IMR-90 (cell line): ENCODE measurements around the gene GADD45A. TPM values are rescaled to one million over a fixed set of nuclear protein-coding genes. Genes with fewer than 3 reads are reported as not detected.

Source experiments
- ATAC-seq: fragments of 200-7000 bp; cut with Tn5 transposase; 2 replicates; pipeline ENCODE4 v1.9.1; 2020; ENCODE audit warnings: low read depth, mild to moderate bottlenecking, moderate library complexity
- BruUV-seq: library from RNA; stranded (reverse); fragments of 400-500 nt; replicated peaks from 2 replicates; lab custom pipeline; 2021; lab: Mats Ljungman, UMichigan
- CTCF ChIA-PET: fragments of 300-600 bp; formaldehyde crosslinking; extraction: SDS; loops from one replicate; lab custom pipeline; 2021; ENCODE audit warnings: antibody characterized with exemption; lab: Yijun Ruan, JAX
- POLR2A ChIA-PET: fragments of 300-600 bp; sonication (Branson Sonifier 250); formaldehyde crosslinking; loops from one replicate; lab custom pipeline; 2022; ENCODE audit warnings: antibody characterized with exemption; ENCODE audit not compliant: unreplicated experiment; lab: Charles Lee
- DNase-seq: peaks from one replicate; pipeline ENCODE4 v3.0.0; 2013
- H2AFZ ChIP-seq: replicated peaks from 2 replicates; pipeline ENCODE3; 2013; ENCODE audit warnings: low read length, mild to moderate bottlenecking; ENCODE audit not compliant: poor library complexity
- H2AK5ac ChIP-seq: 2 replicates; pipeline ENCODE4 v1.6.1; 2013; ENCODE audit warnings: low read depth, low read length, inconsistent platforms
- H2AK9ac ChIP-seq: replicated peaks from 2 replicates; pipeline ENCODE3; 2013; ENCODE audit warnings: mild to moderate bottlenecking, low read depth, low read length, moderate library complexity; ENCODE audit not compliant: poor library complexity
- H2BK120ac ChIP-seq: 2 replicates; pipeline ENCODE4 v1.6.1; 2013; ENCODE audit warnings: low read depth, low read length, inconsistent platforms
- H2BK15ac ChIP-seq: 3 replicates; pipeline ENCODE4 v1.6.1; 2013; ENCODE audit warnings: low read depth, low read length, inconsistent platforms
- H2BK20ac ChIP-seq: 2 replicates; pipeline ENCODE4 v1.6.1; 2013; ENCODE audit warnings: low read depth, mild to moderate bottlenecking, inconsistent platforms, low read length, moderate library complexity
- H2BK5ac ChIP-seq: 2 replicates; pipeline ENCODE4 v1.6.1; 2013; ENCODE audit warnings: mild to moderate bottlenecking, low read depth, low read length, inconsistent platforms; ENCODE audit not compliant: poor library complexity, severe bottlenecking
- H3K14ac ChIP-seq: replicated peaks from 2 replicates; pipeline ENCODE4 v1.6.1; 2013; ENCODE audit warnings: low read depth, low read length, inconsistent platforms
- H3K18ac ChIP-seq: 2 replicates; pipeline ENCODE4 v1.6.1; 2013; ENCODE audit warnings: low read depth, low read length, control low read depth
- H3K23ac ChIP-seq: 2 replicates; pipeline ENCODE4 v1.6.1; 2013; ENCODE audit warnings: low read depth, low read length, inconsistent platforms
- H3K27ac ChIP-seq: 2 replicates; pipeline ENCODE4 v1.5.1; 2013; ENCODE audit warnings: mild to moderate bottlenecking, control low read depth, low read length; ENCODE audit not compliant: insufficient read depth
- H3K27me3 ChIP-seq: 2 replicates; pipeline ENCODE4 v1.6.1; 2013; ENCODE audit warnings: low read length; ENCODE audit not compliant: control insufficient read depth, insufficient read depth
- H3K36me3 ChIP-seq: 2 replicates; pipeline ENCODE4 v1.6.1; 2013; ENCODE audit warnings: low read length, mixed read lengths; ENCODE audit not compliant: control insufficient read depth, insufficient read depth
- H3K4ac ChIP-seq: 2 replicates; pipeline ENCODE4 v1.6.1; 2013; ENCODE audit warnings: low read depth, low read length, inconsistent platforms
- H3K4me1 ChIP-seq: 2 replicates; pipeline ENCODE4 v1.6.1; 2013; ENCODE audit warnings: low read length, mixed read lengths; ENCODE audit not compliant: control insufficient read depth, insufficient read depth
- H3K4me2 ChIP-seq: 2 replicates; pipeline ENCODE4 v1.6.1; 2013; ENCODE audit warnings: low read depth, mild to moderate bottlenecking, control low read depth, low read length, moderate library complexity
- H3K4me3 ChIP-seq: 2 replicates; pipeline ENCODE4 v1.5.1; 2013; ENCODE audit warnings: low read depth, mild to moderate bottlenecking, control low read depth, low read length, moderate library complexity; ENCODE audit not compliant: insufficient read depth
- H3K56ac ChIP-seq: 2 replicates; pipeline ENCODE4 v1.6.1; 2013; ENCODE audit warnings: low read length, inconsistent platforms; ENCODE audit not compliant: insufficient read depth; ENCODE audit errors: extremely low read depth
- H3K79me1 ChIP-seq, 2 experiments: 2 replicates each; pipeline ENCODE4 v1.6.1; 2013; ENCODE audit warnings: low read length in 2 of 2, inconsistent platforms in 1 of 2, low read depth in 1 of 2
- H3K9ac ChIP-seq: 2 replicates; pipeline ENCODE4 v1.6.1; 2013; ENCODE audit warnings: low read depth, low read length, control low read depth
- H3K9me1 ChIP-seq: 2 replicates; pipeline ENCODE4 v1.6.1; 2013; ENCODE audit warnings: low read length, inconsistent platforms; ENCODE audit not compliant: insufficient read depth
- H3K9me3 ChIP-seq: 2 replicates; pipeline ENCODE4 v1.6.1; 2013; ENCODE audit warnings: low read length; ENCODE audit not compliant: control insufficient read depth, insufficient read depth
- H4K20me1 ChIP-seq: 2 replicates; pipeline ENCODE4 v1.6.1; 2013; ENCODE audit warnings: low read length, inconsistent platforms; ENCODE audit not compliant: insufficient read depth
- H4K5ac ChIP-seq: 2 replicates; pipeline ENCODE4 v1.6.1; 2013; ENCODE audit warnings: mild to moderate bottlenecking, low read depth, low read length, control low read depth
- H4K8ac ChIP-seq, 2 experiments: 2 replicates each; pipeline ENCODE4 v1.6.1; 2013; ENCODE audit warnings: low read depth in 2 of 2, low read length in 2 of 2, control low read depth in 1 of 2, inconsistent platforms in 1 of 2
- H4K91ac ChIP-seq: 2 replicates; pipeline ENCODE4 v1.6.1; 2013; ENCODE audit warnings: low read depth, low read length, inconsistent platforms; ENCODE audit not compliant: insufficient read depth
- BHLHE40 ChIP-seq: fragments of 150-350 bp; IDR thresholded peaks from 2 replicates; pipeline ENCODE4 v1.6.1; 2016; ENCODE audit warnings: mild to moderate bottlenecking, low read depth, low read length
- CEBPB ChIP-seq: IDR thresholded peaks from 2 replicates; pipeline ENCODE4 v1.6.1; 2012; ENCODE audit warnings: low read depth, low read length, improper control_type of control experiment
- CTCF ChIP-seq: conservative IDR thresholded peaks from 2 replicates; pipeline ENCODE4 v1.5.1; 2012; ENCODE audit warnings: mild to moderate bottlenecking, low read depth, low read length, improper control_type of control experiment
- ELK1 ChIP-seq: fragments of 150-350 bp; IDR thresholded peaks from 2 replicates; pipeline ENCODE4 v1.6.1; 2016; ENCODE audit warnings: low read depth, mild to moderate bottlenecking, low read length, moderate library complexity, borderline replicate concordance
- MAZ ChIP-seq: IDR thresholded peaks from 2 replicates; pipeline ENCODE4 v1.6.1; 2012; ENCODE audit warnings: low read depth, mild to moderate bottlenecking, low read length, improper control_type of control experiment, moderate library complexity, borderline replicate concordance
- NFE2L2 ChIP-seq: fragments of 150-350 bp; IDR thresholded peaks from 2 replicates; pipeline ENCODE4 v1.6.1; 2016; ENCODE audit warnings: low read depth, mild to moderate bottlenecking, low read length
- POLR2A ChIP-seq: IDR thresholded peaks from 2 replicates; pipeline ENCODE4 v1.6.1; 2012; ENCODE audit warnings: mild to moderate bottlenecking, low read depth, low read length
- RAD21 ChIP-seq: IDR thresholded peaks from 2 replicates; pipeline ENCODE4 v1.6.1; 2012; ENCODE audit warnings: low read length, improper control_type of control experiment
- RCOR1 ChIP-seq: IDR thresholded peaks from 2 replicates; pipeline ENCODE4 v1.6.1; 2012; ENCODE audit warnings: mild to moderate bottlenecking, low read length, improper control_type of control experiment; ENCODE audit not compliant: insufficient replicate concordance
- SMC3 ChIP-seq: fragments of 150-350 bp; IDR thresholded peaks from 2 replicates; pipeline ENCODE4 v1.6.1; 2016; ENCODE audit warnings: low read depth, mild to moderate bottlenecking, antibody characterized with exemption, low read length, moderate library complexity
- USF2 ChIP-seq: fragments of 150-350 bp; IDR thresholded peaks from 2 replicates; pipeline ENCODE4 v1.6.1; 2017; ENCODE audit warnings: mild to moderate bottlenecking, antibody characterized with exemption, low read length, low read depth
- WGBS, 2 experiments: methylation state at CpG; one replicate each; pipeline versions ENCODE4 v1.1.5 to v1.1.7; 2013; ENCODE audit warnings: missing lambda C conversion rate in 2 of 2; ENCODE audit not compliant: insufficient read length in 1 of 2; ENCODE audit errors: extremely low coverage in 2 of 2; 5-methylcytosine and 5-hydroxymethylcytosine counted together
- dilution Hi-C: fragments of 300-500 bp; cut with HindIII; formaldehyde crosslinking; loops from one replicate; pipeline ENCODE4 v1.14.3; 2018; ENCODE audit warnings: low sequenced_read_pairs; ENCODE audit not compliant: unreplicated experiment
- in situ Hi-C: fragments of 300-500 bp; cut with MboI; formaldehyde crosslinking; loops from 3 replicates; pipeline ENCODE4 v1.14.3; 2019; ENCODE audit warnings: low sequenced_read_pairs, inconsistent platforms, mixed read lengths
- intact Hi-C: fragments of 100-400 bp; cut with micrococcal nuclease; formaldehyde crosslinking; loops from 2 replicates; pipeline ENCODE4 v1.10.0; 2022
- polyA plus RNA-seq, 3 experiments: library from polyadenylated mRNA; depleted of rRNA; stranded (reverse); fragments of >200 nt; gene quantifications; 2 replicates each; pipeline ENCODE4 v1.2.3, GENCODE V29; 2012; ENCODE audit warnings: low replicate concordance in 1 of 3
- total RNA-seq: library from RNA; depleted of rRNA; stranded (reverse); fragments of >200 nt; gene quantifications from 2 replicates; pipeline ENCODE4 v1.2.3, GENCODE V29; 2012

Gene GADD45A
- total and polyA plus RNA-seq, 2 of the 4 experiments (the other 2 are of a cell fraction) = 10.9 to 114 TPM

- Histone ChIP-seq H3K27ac (no peak overlapping the region), H4K8ac (no peak overlapping the region), H2AK9ac (no peak overlapping the region), H3K9me1 (peaks cover 21% of the 10 kb centered on the region), H2AFZ (no peak overlapping the region), H2BK120ac (no peak overlapping the region), H3K23ac (no peak overlapping the region), H3K9me3 (no peaks in the 10 kb centered on the region), H3K4ac (no peak overlapping the region), H3K18ac (no peak overlapping the region), H3K27me3 (no peaks in the 10 kb centered on the region), H3K9ac (no peak overlapping the region), H4K20me1 (peaks cover 15% of the 10 kb centered on the region; the same call in 1 of the 2 replicates), H2BK5ac (no peak overlapping the region), H3K79me1 (peaks cover 32 to 76% of the 10 kb centered on the region in 2 experiments), H3K36me3 (0 out of 2 replicates have a peak, but pooled peaks cover under 1% of the 10 kb centered on the region), H4K91ac (no peak overlapping the region), H3K4me3 (no peak overlapping the region), H3K56ac (no peak overlapping the region), H3K4me1 (peaks cover 15% of the 10 kb centered on the region), H2BK20ac (no peak overlapping the region), H3K4me2 (no peak overlapping the region), H2AK5ac (peak overlapping the region; percentile 65; the same call in 1 of the 2 replicates), H2BK15ac (no peak overlapping the region), H3K14ac (no peak overlapping the region), H4K5ac (no peak overlapping the region)
- no CpG with 5 or more reads among the region's 1 CpG for WGBS, 2 experiments
- in situ Hi-C loops (no loop called here), dilution Hi-C loops (no loop called here), intact Hi-C loops (no loop called here)
- ATAC-seq (no peak), DNase-seq (no peak)
- CTCF ChIA-PET = no interaction called here
- TF ChIP-seq BHLHE40 = no peak
- TF ChIP-seq USF2 = no peak
- TF ChIP-seq POLR2A = no peak
- TF ChIP-seq CEBPB = no peak
- TF ChIP-seq MAZ = no peak
- no peak for TF ChIP-seq CTCF
- no peak for TF ChIP-seq RAD21
- no peak for TF ChIP-seq NFE2L2
- no peak for TF ChIP-seq ELK1
- TF ChIP-seq SMC3 = no peak
- TF ChIP-seq RCOR1 = no peak
- BruUV-seq = no TSS peak
- POLR2A ChIA-PET = no interaction called here
Measured at GRCh38 chr1:67723126-67723525, 38.1 kb downstream of the GADD45A start.
